DOHH2 (cell line): ENCODE measurements around the gene TSC22D4.
A peak's percentile ranks its signal among the peaks of the same experiment; 100 is the strongest.

Source experiments
- H3F3A ChIP-seq: fragments of 200-600 bp; sonication (generic), shearing (Covaris generic); 2 replicates; pipeline ENCODE4 v1.6.0; 2016; ENCODE audit warnings: antibody characterized with exemption, mild to moderate bottlenecking; ENCODE audit not compliant: control insufficient read depth, insufficient read depth
- H3K27ac ChIP-seq: fragments of 200-600 bp; sonication (generic); 2 replicates; pipeline ENCODE4 v1.5.1; 2014; ENCODE audit warnings: low read depth, mild to moderate bottlenecking, low read length, moderate library complexity
- H3K27me3 ChIP-seq: fragments of 200-600 bp; sonication (generic); 2 replicates; pipeline ENCODE4 v1.6.1; 2014; ENCODE audit warnings: mild to moderate bottlenecking, low read length, mixed read lengths; ENCODE audit not compliant: control insufficient read depth
- H3K36me3 ChIP-seq: fragments of 200-600 bp; sonication (generic); 2 replicates; pipeline ENCODE4 v1.6.1; 2014; ENCODE audit warnings: mild to moderate bottlenecking, low read length, moderate library complexity, mixed read lengths; ENCODE audit not compliant: control insufficient read depth
- H3K4me1 ChIP-seq: fragments of 200-600 bp; sonication (generic); 2 replicates; pipeline ENCODE4 v1.6.1; 2014; ENCODE audit warnings: mild to moderate bottlenecking, low read length, mixed read lengths; ENCODE audit not compliant: control insufficient read depth
- H3K4me2 ChIP-seq: fragments of 200-600 bp; sonication (generic); 2 replicates; pipeline ENCODE4 v1.6.0; 2014; ENCODE audit warnings: mild to moderate bottlenecking, low read length, moderate library complexity
- H3K4me3 ChIP-seq: fragments of 200-600 bp; sonication (generic); 2 replicates; pipeline ENCODE4 v1.5.1; 2014; ENCODE audit warnings: mild to moderate bottlenecking, low read length, mixed read lengths
- H3K79me2 ChIP-seq: fragments of 200-600 bp; sonication (generic); 2 replicates; pipeline ENCODE4 v1.6.1; 2014; ENCODE audit warnings: mild to moderate bottlenecking, low read length, mixed read lengths; ENCODE audit not compliant: control insufficient read depth
- H3K9me2 ChIP-seq: fragments of 200-600 bp; sonication (generic); replicated peaks from 2 replicates; pipeline ENCODE4 v1.6.1; 2014; ENCODE audit warnings: mild to moderate bottlenecking, low read length, mixed read lengths; ENCODE audit not compliant: control insufficient read depth
- H3K9me3 ChIP-seq: fragments of 200-600 bp; sonication (generic); 2 replicates; pipeline ENCODE4 v1.6.1; 2014; ENCODE audit warnings: antibody characterized with exemption, low read length, mixed read lengths; ENCODE audit not compliant: control insufficient read depth, insufficient read depth
- H4K20me1 ChIP-seq: fragments of 200-600 bp; sonication (generic); 2 replicates; pipeline ENCODE4 v1.6.0; 2014; ENCODE audit warnings: low read depth, mild to moderate bottlenecking, antibody characterized with exemption, low read length, moderate library complexity; ENCODE audit not compliant: control insufficient read depth, insufficient read depth
- EZH2phosphoT487 ChIP-seq: fragments of 200-600 bp; sonication (generic); IDR thresholded peaks from 2 replicates; pipeline ENCODE4 v1.6.1; 2017; ENCODE audit warnings: borderline replicate concordance, mild to moderate bottlenecking, antibody characterized with exemption, low read length, moderate library complexity, mixed read lengths
- TF ChIP-seq, protein P1 (sequence below): fragments of 200-600 bp; sonication (generic); IDR thresholded peaks from one replicate; pipeline ENCODE4 v1.5.1; 2014; ENCODE audit warnings: antibody characterized with exemption, mild to moderate bottlenecking, low read depth, low read length; ENCODE audit not compliant: poor library complexity, severe bottlenecking

TSC22D4 gene

DNA sequence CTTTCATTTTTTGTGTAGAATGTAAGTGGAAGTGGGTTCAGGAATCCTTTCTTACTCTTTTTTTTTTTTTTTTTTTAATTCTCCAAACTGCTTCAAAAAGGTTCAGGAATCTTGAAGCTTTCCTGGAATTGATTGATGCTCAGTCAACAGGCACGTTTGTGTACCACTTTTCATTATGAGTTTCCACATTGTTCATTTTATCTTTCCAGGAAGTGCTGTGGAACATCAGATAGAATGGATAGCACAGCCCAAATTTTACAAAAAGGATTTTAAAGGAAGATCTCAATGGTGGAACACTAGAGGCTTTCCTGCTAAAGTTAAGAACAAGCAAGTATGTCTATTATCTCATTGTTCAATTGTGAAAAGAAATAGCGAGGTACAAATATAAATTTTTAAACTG, 40.8 kb downstream of the TSC22D4 start:
- peaks cover 31% of the 10 kb centered on the region for H3K4me1 ChIP-seq
- no peaks in the 10 kb centered on the region for H4K20me1 ChIP-seq
- H3K27ac ChIP-seq = no peak overlapping the region
- no peaks in the 10 kb centered on the region for H3K9me2 ChIP-seq
- no peak overlapping the region for H3K4me2 ChIP-seq
- H3K27me3 ChIP-seq = no peaks in the 10 kb centered on the region
- peaks cover 30% of the 10 kb centered on the region for H3K36me3 ChIP-seq
- H3K9me3 ChIP-seq = no peaks in the 10 kb centered on the region
- peaks cover 34% of the 10 kb centered on the region for H3K79me2 ChIP-seq
- no peak for TF ChIP-seq EZH2phosphoT487
- TF ChIP-seq, protein P1, sequence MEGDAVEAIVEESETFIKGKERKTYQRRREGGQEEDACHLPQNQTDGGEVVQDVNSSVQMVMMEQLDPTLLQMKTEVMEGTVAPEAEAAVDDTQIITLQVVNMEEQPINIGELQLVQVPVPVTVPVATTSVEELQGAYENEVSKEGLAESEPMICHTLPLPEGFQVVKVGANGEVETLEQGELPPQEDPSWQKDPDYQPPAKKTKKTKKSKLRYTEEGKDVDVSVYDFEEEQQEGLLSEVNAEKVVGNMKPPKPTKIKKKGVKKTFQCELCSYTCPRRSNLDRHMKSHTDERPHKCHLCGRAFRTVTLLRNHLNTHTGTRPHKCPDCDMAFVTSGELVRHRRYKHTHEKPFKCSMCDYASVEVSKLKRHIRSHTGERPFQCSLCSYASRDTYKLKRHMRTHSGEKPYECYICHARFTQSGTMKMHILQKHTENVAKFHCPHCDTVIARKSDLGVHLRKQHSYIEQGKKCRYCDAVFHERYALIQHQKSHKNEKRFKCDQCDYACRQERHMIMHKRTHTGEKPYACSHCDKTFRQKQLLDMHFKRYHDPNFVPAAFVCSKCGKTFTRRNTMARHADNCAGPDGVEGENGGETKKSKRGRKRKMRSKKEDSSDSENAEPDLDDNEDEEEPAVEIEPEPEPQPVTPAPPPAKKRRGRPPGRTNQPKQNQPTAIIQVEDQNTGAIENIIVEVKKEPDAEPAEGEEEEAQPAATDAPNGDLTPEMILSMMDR = no peak
- H3K4me3 ChIP-seq = no peak overlapping the region
- H3F3A ChIP-seq = peaks cover 30% of the 10 kb centered on the region

DNA sequence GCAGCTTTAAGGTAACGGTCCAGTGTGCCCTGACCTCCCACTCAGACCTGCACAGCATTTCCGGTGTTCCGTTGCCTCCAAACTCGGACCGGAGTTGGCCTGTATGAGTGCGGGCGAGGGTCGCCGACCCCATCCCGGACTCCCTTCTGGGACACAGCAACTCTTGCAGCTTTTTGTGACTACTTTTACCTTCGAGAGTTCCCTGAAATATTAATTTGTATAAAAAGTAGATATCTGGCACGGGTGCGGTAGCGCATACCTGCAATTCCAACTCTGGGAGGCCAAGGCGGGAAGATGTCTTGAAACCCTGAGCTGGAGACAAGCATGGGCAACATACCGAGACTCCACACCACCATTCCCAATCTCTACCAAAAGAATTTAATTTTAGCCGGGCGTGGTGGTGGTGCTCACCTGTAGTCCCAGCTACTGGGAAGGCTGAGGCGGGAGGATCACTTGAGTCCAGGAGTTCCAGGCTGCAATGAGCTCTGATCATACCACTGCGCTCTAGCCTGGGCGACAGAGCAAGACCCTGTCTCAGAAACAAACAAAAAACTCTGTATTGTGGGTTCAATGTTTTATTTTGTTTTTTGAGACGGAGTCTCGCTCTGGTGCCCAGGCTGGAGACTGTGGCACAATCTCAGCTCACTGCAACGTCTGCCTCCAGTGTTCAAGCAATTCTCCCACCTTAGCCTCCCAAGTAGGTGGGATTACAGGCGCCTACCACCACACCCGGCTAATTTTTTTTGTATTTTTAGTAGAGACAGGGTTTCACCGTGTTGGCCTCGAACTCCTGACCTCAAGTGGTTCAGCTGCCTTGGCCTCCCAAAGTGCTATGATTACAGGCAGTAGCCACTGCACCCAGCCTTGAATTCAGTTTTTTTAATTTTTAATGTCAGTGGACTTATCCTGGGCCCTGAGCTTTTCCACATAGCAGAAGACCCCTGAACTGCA, 41.6 kb downstream of the TSC22D4 start:
- Histone ChIP-seq H3K4me2 (peak overlapping the region; percentile 83), H3K79me2 (peaks cover 41% of the 10 kb centered on the region), H3K9me2 (no peaks in the 10 kb centered on the region), H3K36me3 (peaks cover 37% of the 10 kb centered on the region), H3K27me3 (no peaks in the 10 kb centered on the region), H3F3A (peaks cover 34% of the 10 kb centered on the region), H3K9me3 (no peaks in the 10 kb centered on the region), H4K20me1 (no peaks in the 10 kb centered on the region), H3K4me1 (peaks cover 38% of the 10 kb centered on the region), H3K4me3 (peak overlapping the region; percentile 77), H3K27ac (peak overlapping the region; percentile 80; the same call in 1 of the 2 replicates)
- TF ChIP-seq EZH2phosphoT487 = no peak
- TF ChIP-seq, protein P1 = no peak

DNA sequence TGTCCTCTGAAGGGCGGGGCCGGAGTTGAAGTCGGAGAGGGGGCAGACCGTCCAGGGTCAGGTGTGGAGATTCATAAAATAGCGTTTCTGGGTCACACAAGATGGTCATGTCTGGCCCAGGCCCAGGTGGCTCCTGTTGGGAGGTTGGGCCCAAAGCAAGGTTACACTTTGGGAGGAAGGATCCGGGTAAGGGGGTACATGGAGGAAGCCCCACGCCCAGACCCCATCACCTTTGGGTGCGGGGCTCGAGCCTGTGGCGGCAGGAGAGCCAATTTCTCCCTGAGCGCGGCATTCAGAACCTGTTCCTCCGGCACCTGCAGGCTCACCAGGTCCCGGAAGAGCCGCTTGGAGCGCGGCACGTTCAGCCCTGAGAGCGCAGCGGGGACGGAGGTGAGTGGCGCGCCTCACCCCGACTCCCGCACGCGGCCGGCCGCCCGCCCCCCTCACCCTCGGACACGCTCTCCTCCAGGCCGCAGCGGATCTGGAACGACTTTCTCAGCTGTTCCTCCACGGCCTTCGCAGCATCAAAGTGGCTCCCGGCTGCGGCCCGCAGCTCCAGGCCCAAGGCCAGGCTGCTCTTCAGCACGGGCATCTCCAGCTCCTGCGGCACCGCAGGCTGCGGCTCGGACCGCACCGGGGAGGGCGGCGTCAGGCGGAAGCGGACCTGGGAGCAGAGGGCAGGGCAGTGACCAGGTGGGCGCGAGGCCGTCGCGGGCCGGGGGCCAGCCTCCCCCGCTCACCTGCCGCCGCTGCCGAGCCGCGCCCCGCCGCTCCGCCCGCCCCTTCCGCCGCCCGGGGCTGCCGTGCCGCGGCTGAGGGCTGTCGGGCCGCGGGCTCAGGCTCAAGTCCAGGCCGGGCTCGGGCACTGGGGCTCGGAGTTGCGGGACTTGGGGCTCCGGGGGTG, 43.4 kb downstream of the TSC22D4 start:
- H3K4me1 ChIP-seq = peaks cover 56% of the 10 kb centered on the region
- peak overlapping the region; percentile 83 for H3K4me2 ChIP-seq
- peaks cover 59% of the 10 kb centered on the region for H3K79me2 ChIP-seq
- H3K4me3 ChIP-seq = peak overlapping the region; percentile 77
- H3K27ac ChIP-seq = peak overlapping the region; percentile 80
- H3K9me3 ChIP-seq = no peaks in the 10 kb centered on the region
- peaks cover 52% of the 10 kb centered on the region for H3F3A ChIP-seq
- peaks cover 55% of the 10 kb centered on the region for H3K36me3 ChIP-seq
- no peak for TF ChIP-seq EZH2phosphoT487
- TF ChIP-seq, protein P1 = peak; percentile 11
- peaks cover 9% of the 10 kb centered on the region; the same call in 1 of the 2 replicates for H4K20me1 ChIP-seq
- no peaks in the 10 kb centered on the region for H3K27me3 ChIP-seq
- H3K9me2 ChIP-seq = no peaks in the 10 kb centered on the region
